GM18907 (cell line): Measurements from ENCODE around the gene LNPK.
"Not testable (repeated sequence)": the region's sequence is repeated elsewhere in the genome, so short reads cannot be mapped to it uniquely, and the experiment has no call there.

Experiments used
- ATAC-seq: cut with Tn5 transposase; IDR thresholded peaks from one replicate; pipeline ENCODE4 v1.9.1; 2021; ENCODE audit warnings: mild to moderate bottlenecking, moderate library complexity; ENCODE audit not compliant: unreplicated experiment

LNPK gene

GRCh38 chr2:175976391-175977157, 25.5 kb downstream of the LNPK start:
- ATAC-seq, result no peak

GRCh38 chr2:175973373-175973772, 28.7 kb downstream of the LNPK start:
- no peak for ATAC-seq

GRCh38 chr2:175966839-175967238, 35.2 kb downstream of the LNPK start:
- ATAC-seq, result no peak

GRCh38 chr2:175965773-175966172, 36.3 kb downstream of the LNPK start:
- ATAC-seq, result no peak

- ATAC-seq, result no peak
Observed at GRCh38 chr2:175964195-175964594, 37.9 kb downstream of the LNPK start.

GRCh38 chr2:175963171-175963570, 38.9 kb downstream of the LNPK start:
- ATAC-seq, result not testable (repeated sequence)

GRCh38 chr2:175957845-175958244, 44.2 kb downstream of the LNPK start:
- no peak for ATAC-seq

GRCh38 chr2:175955136-175955535, 46.9 kb downstream of the LNPK start:
- no peak for ATAC-seq

- no peak for ATAC-seq
Observed at GRCh38 chr2:175950512-175950911, 51.6 kb downstream of the LNPK start.

GRCh38 chr2:175948191-175948590, 53.9 kb downstream of the LNPK start:
- ATAC-seq, result no peak

GRCh38 chr2:175947073-175947472, 55.0 kb downstream of the LNPK start:
- ATAC-seq, result no peak

GRCh38 chr2:175941699-175942098, 60.4 kb downstream of the LNPK start:
- ATAC-seq, result no peak

- ATAC-seq, result no peak
Observed at GRCh38 chr2:175937216-175937615, 64.9 kb downstream of the LNPK start.

- ATAC-seq, result no peak
Observed at GRCh38 chr2:175935289-175936181, 66.5 kb downstream of the LNPK start.

- ATAC-seq, result no peak
Observed at GRCh38 chr2:175932675-175933074, 69.4 kb downstream of the LNPK start.

- ATAC-seq, result no peak
Observed at GRCh38 chr2:175931805-175932204, 70.3 kb downstream of the LNPK start.

- no peak for ATAC-seq
Observed at GRCh38 chr2:175930504-175930903, 71.6 kb downstream of the LNPK start.

- ATAC-seq, result no peak
Observed at GRCh38 chr2:175929850-175930249, 72.2 kb downstream of the LNPK start.

- ATAC-seq, result no peak
Observed at GRCh38 chr2:175926272-175926671, 75.8 kb downstream of the LNPK start.

- ATAC-seq, result no peak
Observed at GRCh38 chr2:175922160-175922559, 79.9 kb downstream of the LNPK start.

- ATAC-seq, result no peak
Observed at GRCh38 chr2:175918935-175919334, 83.1 kb downstream of the LNPK start.

- no peak for ATAC-seq
Observed at GRCh38 chr2:175914846-175915245, 87.2 kb downstream of the LNPK start.
